H9 (cell line): ENCODE data around the gene TAOK1. TPM values are rescaled to one million over a fixed set of nuclear protein-coding genes. Genes with fewer than 3 reads are reported as not detected.

ENCODE experiments used
- DNase-seq: peaks from one replicate; pipeline ENCODE4 v3.0.0-alpha.2; 2017
- H2AFZ ChIP-seq: one replicate; pipeline ENCODE4 v1.6.1; 2013; ENCODE audit warnings: mild to moderate bottlenecking, low read length, control low read depth, moderate library complexity
- H2AK5ac ChIP-seq: 2 replicates; pipeline ENCODE4 v1.6.1; 2013; ENCODE audit warnings: low read length, control low read depth, mixed read lengths; ENCODE audit not compliant: insufficient read length
- H2BK120ac ChIP-seq: one replicate; pipeline ENCODE4 v1.6.1; 2013; ENCODE audit warnings: low read depth, mild to moderate bottlenecking, low read length, control low read depth, inconsistent platforms; ENCODE audit not compliant: poor library complexity, severe bottlenecking
- H2BK12ac ChIP-seq: 2 replicates; pipeline ENCODE4 v1.6.1; 2013; ENCODE audit warnings: low read length, control low read depth, mixed read lengths, low read depth; ENCODE audit not compliant: insufficient read length
- H2BK15ac ChIP-seq: 2 replicates; pipeline ENCODE4 v1.6.1; 2013; ENCODE audit warnings: low read depth, low read length, control low read depth
- H2BK20ac ChIP-seq: one replicate; pipeline ENCODE4 v1.6.1; 2013; ENCODE audit warnings: low read depth, mild to moderate bottlenecking, low read length, control low read depth, inconsistent platforms; ENCODE audit not compliant: poor library complexity, severe bottlenecking
- H2BK5ac ChIP-seq: 2 replicates; pipeline ENCODE4 v1.6.1; 2013; ENCODE audit warnings: low read length, control low read depth, mixed read lengths; ENCODE audit not compliant: insufficient read length
- H3K14ac ChIP-seq: 2 replicates; pipeline ENCODE4 v1.6.1; 2013; ENCODE audit warnings: low read length, control low read depth; ENCODE audit not compliant: insufficient read depth
- H3K18ac ChIP-seq: 2 replicates; pipeline ENCODE4 v1.6.1; 2013; ENCODE audit warnings: low read depth, mild to moderate bottlenecking, mixed read lengths, low read length, control low read depth; ENCODE audit not compliant: insufficient read length
- H3K23ac ChIP-seq: 2 replicates; pipeline ENCODE4 v1.6.1; 2013; ENCODE audit warnings: low read length, control low read depth, mixed read lengths, low read depth; ENCODE audit not compliant: insufficient read length
- H3K23me2 ChIP-seq: 2 replicates; pipeline ENCODE4 v1.6.1; 2013; ENCODE audit warnings: low read depth, mild to moderate bottlenecking, mixed read lengths, low read length, control low read depth; ENCODE audit not compliant: insufficient read length, poor library complexity, severe bottlenecking
- H3K27ac ChIP-seq: 2 replicates; pipeline ENCODE4 v1.5.1; 2013; ENCODE audit warnings: low read length, control low read depth, mixed read lengths, low read depth; ENCODE audit not compliant: insufficient read length
- H3K27me3 ChIP-seq: 2 replicates; pipeline ENCODE4 v1.6.1; 2013; ENCODE audit warnings: low read length, control low read depth, inconsistent platforms; ENCODE audit not compliant: insufficient read depth
- H3K4ac ChIP-seq: 2 replicates; pipeline ENCODE4 v1.6.1; 2013; ENCODE audit warnings: low read depth, mild to moderate bottlenecking, control low read depth, inconsistent platforms, low read length, moderate library complexity
- H3K4me1 ChIP-seq: 2 replicates; pipeline ENCODE4 v1.6.1; 2013; ENCODE audit warnings: low read length, control low read depth, inconsistent platforms; ENCODE audit not compliant: insufficient read depth
- H3K4me2 ChIP-seq: 2 replicates; pipeline ENCODE4 v1.6.1; 2013; ENCODE audit warnings: low read length, control low read depth, mixed read lengths; ENCODE audit not compliant: insufficient read length, insufficient read depth
- H3K56ac ChIP-seq: 2 replicates; pipeline ENCODE4 v1.6.1; 2013; ENCODE audit warnings: low read depth, mild to moderate bottlenecking, mixed read lengths, low read length, control low read depth; ENCODE audit not compliant: insufficient read length
- H3K79me1 ChIP-seq: 2 replicates; pipeline ENCODE4 v1.6.1; 2013; ENCODE audit warnings: low read depth, mild to moderate bottlenecking, moderate library complexity, low read length, control low read depth, inconsistent platforms; ENCODE audit not compliant: insufficient read depth, poor library complexity, severe bottlenecking
- H3K79me2 ChIP-seq: 2 replicates; pipeline ENCODE4 v1.6.1; 2013; ENCODE audit warnings: low read length, control low read depth, inconsistent platforms; ENCODE audit not compliant: insufficient read depth
- H3K9ac ChIP-seq: 2 replicates; pipeline ENCODE4 v1.6.1; 2013; ENCODE audit warnings: low read length, control low read depth, mixed read lengths; ENCODE audit not compliant: insufficient read length; ENCODE audit errors: extremely low read depth
- H3K9me3 ChIP-seq: one replicate; pipeline ENCODE4 v1.6.1; 2013; ENCODE audit warnings: low read depth, low read length, inconsistent platforms; ENCODE audit not compliant: control insufficient read depth
- H3T11ph ChIP-seq: one replicate; pipeline ENCODE4 v1.6.1; 2013; ENCODE audit warnings: mild to moderate bottlenecking, low read length, control low read depth, inconsistent platforms
- H4K20me1 ChIP-seq: one replicate; pipeline ENCODE4 v1.6.1; 2013; ENCODE audit not compliant: control insufficient read depth, insufficient read length, insufficient read depth
- H4K5ac ChIP-seq: 2 replicates; pipeline ENCODE4 v1.6.1; 2013; ENCODE audit warnings: low read depth, mild to moderate bottlenecking, mixed read lengths, low read length, control low read depth; ENCODE audit not compliant: insufficient read length
- H4K8ac ChIP-seq: replicated peaks from 2 replicates; pipeline ENCODE4 v1.6.1; 2013; ENCODE audit warnings: low read length, control low read depth, mixed read lengths, low read depth; ENCODE audit not compliant: insufficient read length
- H4K91ac ChIP-seq: 2 replicates; pipeline ENCODE4 v1.6.1; 2013; ENCODE audit warnings: low read depth, mild to moderate bottlenecking, moderate library complexity, mixed read lengths, low read length, control low read depth; ENCODE audit not compliant: insufficient read length
- H3K27ac Mint-ChIP-seq, 3 experiments: 2 replicates in 2 of 3; 3 replicates in 1 of 3; pipeline ENCODE4 v1.8.0; 2020 to 2021; ENCODE audit warnings: mixed read lengths in 3 of 3, mild to moderate bottlenecking in 1 of 3, moderate library complexity in 1 of 3
- H3K27me3 Mint-ChIP-seq: 2 replicates; pipeline ENCODE4 v1.8.0; 2021; ENCODE audit warnings: low read depth, mild to moderate bottlenecking, moderate library complexity, mixed read lengths
- H3K36me3 Mint-ChIP-seq, 3 experiments: 2 replicates in 2 of 3; 3 replicates in 1 of 3; pipeline ENCODE4 v1.8.0; 2020 to 2021; ENCODE audit warnings: low read depth in 3 of 3, mixed read lengths in 3 of 3; ENCODE audit not compliant: insufficient read depth in 1 of 3
- H3K4me1 Mint-ChIP-seq, 2 experiments: 2 replicates each; pipeline ENCODE4 v1.8.0; 2020; ENCODE audit warnings: mixed read lengths in 2 of 2
- H3K4me3 Mint-ChIP-seq, 2 experiments: 2 replicates in 1 of 2; 3 replicates in 1 of 2; pipeline ENCODE4 v1.8.0; 2020 to 2021; ENCODE audit warnings: mild to moderate bottlenecking in 2 of 2, mixed read lengths in 2 of 2, moderate library complexity in 1 of 2
- H3K9me3 Mint-ChIP-seq, 2 experiments: 2 replicates in 1 of 2; 3 replicates in 1 of 2; pipeline ENCODE4 v1.8.0; 2020; ENCODE audit warnings: mild to moderate bottlenecking in 2 of 2, mixed read lengths in 2 of 2, moderate library complexity in 1 of 2
- WGBS: extraction: QIAGEN DNeasy Blood & Tissue Kit; methylation state at CpG from one replicate; pipeline ENCODE4 v1.1.7; 2013; ENCODE audit warnings: missing lambda C conversion rate, low lambda C conversion rate, mixed read lengths; ENCODE audit not compliant: insufficient read length; ENCODE audit errors: extremely low coverage; 5-methylcytosine and 5-hydroxymethylcytosine counted together
- total RNA-seq: library from RNA; stranded (reverse); gene quantifications from 2 replicates; pipeline ENCODE4 v1.2.1, GENCODE V29; 2021
- TF ChIP-seq, protein P1 (sequence below): fragments of 200-600 bp; sonication (generic); conservative IDR thresholded peaks from 3 replicates; pipeline ENCODE4 v1.8.0; 2021; ENCODE audit warnings: antibody characterized with exemption, mild to moderate bottlenecking

Gene TAOK1
- total RNA-seq, 1 experiment from 2014 or later: 93.0 TPM

DNA sequence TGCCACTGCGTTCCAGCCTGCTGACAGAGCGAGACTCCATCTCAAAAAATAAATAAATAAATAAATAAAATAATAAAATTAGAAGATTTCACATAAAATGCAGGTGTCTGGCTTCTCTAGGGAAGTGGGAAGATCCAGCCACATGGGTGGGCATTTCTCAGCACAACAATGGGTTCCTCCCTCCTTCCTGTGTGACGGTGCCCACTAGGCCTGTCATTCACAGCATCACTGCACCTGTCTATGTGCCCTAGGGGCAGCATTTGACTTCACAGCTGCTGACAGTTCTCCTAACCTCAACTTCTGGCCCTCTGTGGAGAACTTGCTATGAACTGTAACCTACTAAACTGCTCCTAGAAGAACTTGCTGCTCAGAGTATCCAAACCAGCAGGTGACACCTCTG is 173.7 kb downstream of the TAOK1 start:
- no peak overlapping the region for H2BK20ac ChIP-seq
- H3K9ac ChIP-seq: no peak overlapping the region
- Mint-ChIP-seq H3K27ac (no peak overlapping the region), H3K4me1 (peaks cover 7 to 11% of the 10 kb centered on the region in 2 experiments), H3K27me3 (peaks cover 42% of the 10 kb centered on the region), H3K9me3 (no peaks in the 10 kb centered on the region; a peak in 1 of 5 replicates), H3K4me3 (no peak overlapping the region; a peak in 1 of 5 replicates), H3K36me3 (no peaks in the 10 kb centered on the region; a peak in 1 of 7 replicates)
- no peak overlapping the region for H3K56ac ChIP-seq
- H3K23me2 ChIP-seq: peaks cover 16% of the 10 kb centered on the region
- H2BK120ac ChIP-seq: no peak overlapping the region
- WGBS: no CpG with 5 or more reads among the region's 3 CpGs
- H2AK5ac ChIP-seq: no peak overlapping the region
- no peaks in the 10 kb centered on the region for H3K79me1 ChIP-seq
- H3K23ac ChIP-seq: no peak overlapping the region
- H2BK15ac ChIP-seq: no peak overlapping the region
- no peak overlapping the region for H3T11ph ChIP-seq
- no peaks in the 10 kb centered on the region for H3K4me1 ChIP-seq
- H3K14ac ChIP-seq: no peak overlapping the region
- H2BK5ac ChIP-seq: no peak overlapping the region
- no peak for DNase-seq
- no peak overlapping the region for H3K18ac ChIP-seq
- no peak overlapping the region for H3K4ac ChIP-seq
- H3K27me3 ChIP-seq: peaks cover 8% of the 10 kb centered on the region; the same call in 1 of the 2 replicates
- no peak overlapping the region for H4K91ac ChIP-seq
- H2BK12ac ChIP-seq: no peak overlapping the region
- H3K79me2 ChIP-seq: no peaks in the 10 kb centered on the region
- TF ChIP-seq, protein P1, sequence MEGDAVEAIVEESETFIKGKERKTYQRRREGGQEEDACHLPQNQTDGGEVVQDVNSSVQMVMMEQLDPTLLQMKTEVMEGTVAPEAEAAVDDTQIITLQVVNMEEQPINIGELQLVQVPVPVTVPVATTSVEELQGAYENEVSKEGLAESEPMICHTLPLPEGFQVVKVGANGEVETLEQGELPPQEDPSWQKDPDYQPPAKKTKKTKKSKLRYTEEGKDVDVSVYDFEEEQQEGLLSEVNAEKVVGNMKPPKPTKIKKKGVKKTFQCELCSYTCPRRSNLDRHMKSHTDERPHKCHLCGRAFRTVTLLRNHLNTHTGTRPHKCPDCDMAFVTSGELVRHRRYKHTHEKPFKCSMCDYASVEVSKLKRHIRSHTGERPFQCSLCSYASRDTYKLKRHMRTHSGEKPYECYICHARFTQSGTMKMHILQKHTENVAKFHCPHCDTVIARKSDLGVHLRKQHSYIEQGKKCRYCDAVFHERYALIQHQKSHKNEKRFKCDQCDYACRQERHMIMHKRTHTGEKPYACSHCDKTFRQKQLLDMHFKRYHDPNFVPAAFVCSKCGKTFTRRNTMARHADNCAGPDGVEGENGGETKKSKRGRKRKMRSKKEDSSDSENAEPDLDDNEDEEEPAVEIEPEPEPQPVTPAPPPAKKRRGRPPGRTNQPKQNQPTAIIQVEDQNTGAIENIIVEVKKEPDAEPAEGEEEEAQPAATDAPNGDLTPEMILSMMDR: no peak
- H2AFZ ChIP-seq: no peak overlapping the region
- no peak overlapping the region for H4K5ac ChIP-seq
- no peaks in the 10 kb centered on the region for H3K9me3 ChIP-seq
- no peak overlapping the region for H4K8ac ChIP-seq
- H3K27ac ChIP-seq: no peak overlapping the region
- H3K4me2 ChIP-seq: no peak overlapping the region
- H4K20me1 ChIP-seq: no peaks in the 10 kb centered on the region
